Epidermal melanocyte (primary cell): ENCODE results near the gene ZNF687.
A peak's percentile ranks its signal among the peaks of the same experiment; 100 is the strongest.

ENCODE experiments used
- DNase-seq: peaks from one replicate; pipeline ENCODE4 v3.0.0; 2011; ENCODE audit warnings: low spot score; ENCODE audit not compliant: insufficient read length

Gene ZNF687

DNA sequence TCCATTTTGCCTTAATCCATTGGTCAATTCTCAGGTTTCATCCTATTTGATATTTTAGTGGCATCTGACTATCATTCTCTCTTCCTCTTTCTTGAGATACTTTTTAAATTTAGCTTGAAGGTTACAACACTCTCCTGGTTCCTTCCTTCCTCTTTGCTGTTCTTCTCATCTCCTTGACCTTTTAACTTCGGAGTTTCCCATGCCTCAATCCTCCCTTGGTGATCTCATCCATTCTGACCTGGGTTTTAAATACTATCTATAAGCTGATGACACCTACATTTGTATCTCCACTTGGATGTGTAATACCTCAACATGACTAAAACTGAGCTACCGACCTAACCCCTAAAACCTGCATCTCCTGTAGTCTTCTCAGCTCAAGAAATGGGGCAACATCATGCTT is 4.8 kb upstream of the ZNF687 start:
- DNase-seq: no peak

DNA sequence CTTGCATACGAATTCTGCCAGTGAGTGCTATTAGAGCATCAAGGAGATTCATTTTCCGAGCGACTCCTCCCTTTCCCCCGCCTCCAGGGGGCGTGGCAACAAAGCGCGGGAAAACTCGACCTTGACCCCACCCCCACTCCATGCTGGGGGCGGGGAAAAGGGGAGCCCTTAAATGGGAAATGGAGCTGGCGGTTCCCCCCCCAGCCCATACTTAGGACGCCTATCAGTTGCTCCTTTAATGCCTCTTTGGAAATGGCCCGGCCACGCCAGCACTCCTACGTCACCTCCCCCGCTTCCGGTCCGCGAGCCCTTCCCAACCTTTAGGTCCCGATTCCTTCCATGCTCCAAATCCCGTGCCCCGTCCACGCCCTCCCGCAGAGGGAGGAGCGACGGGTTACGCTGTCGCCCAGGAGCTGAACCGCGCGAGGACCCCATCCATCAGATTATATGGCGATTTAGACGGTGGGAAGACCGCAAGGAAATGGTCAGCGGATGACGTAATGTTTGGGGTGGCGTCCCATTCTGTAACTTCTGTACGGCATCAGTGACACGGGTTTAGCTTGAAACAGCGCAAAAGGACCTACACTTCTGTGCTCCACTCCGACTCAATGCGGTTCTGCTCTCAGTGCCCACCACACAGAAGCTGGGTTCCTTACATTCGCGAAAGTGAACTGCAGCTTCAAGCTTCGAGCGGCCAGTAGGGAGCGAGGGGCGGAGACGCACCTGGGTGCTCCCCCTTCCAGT is 702 bp upstream of the ZNF687 start:
- DNase-seq: peak; percentile 94

GRCh38 chr1:151282883-151283725 is 1.0 kb downstream of the ZNF687 start:
- DNase-seq: no peak

DNA sequence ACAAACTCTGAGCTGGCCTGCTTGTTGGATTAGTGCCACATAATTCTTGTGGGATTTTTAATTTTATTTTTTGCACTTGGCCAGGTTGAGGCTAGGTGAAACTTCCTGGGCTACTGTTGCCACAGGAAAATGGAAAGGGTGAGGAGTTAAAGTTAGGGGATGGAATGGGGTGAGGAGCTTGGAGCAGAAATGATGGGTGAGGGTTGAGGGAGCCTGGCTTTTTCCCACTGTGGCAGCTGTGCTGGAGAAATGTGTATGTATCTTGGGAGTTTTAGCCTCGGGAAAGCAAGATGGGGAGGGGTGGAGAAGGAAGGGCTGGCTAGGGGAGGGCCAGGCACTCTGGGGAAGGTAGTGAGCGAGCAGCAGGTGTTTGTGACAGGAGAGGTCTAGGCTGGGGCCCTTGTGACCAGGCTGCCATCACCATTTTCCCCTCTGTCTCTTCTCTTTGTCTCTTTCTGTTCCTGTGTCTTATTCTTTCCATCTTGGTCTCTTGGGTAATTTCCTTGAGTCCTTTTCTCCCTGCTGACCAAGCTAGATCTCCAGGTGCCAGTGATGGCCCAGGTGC is 2.0 kb downstream of the ZNF687 start:
- no peak for DNase-seq

DNA sequence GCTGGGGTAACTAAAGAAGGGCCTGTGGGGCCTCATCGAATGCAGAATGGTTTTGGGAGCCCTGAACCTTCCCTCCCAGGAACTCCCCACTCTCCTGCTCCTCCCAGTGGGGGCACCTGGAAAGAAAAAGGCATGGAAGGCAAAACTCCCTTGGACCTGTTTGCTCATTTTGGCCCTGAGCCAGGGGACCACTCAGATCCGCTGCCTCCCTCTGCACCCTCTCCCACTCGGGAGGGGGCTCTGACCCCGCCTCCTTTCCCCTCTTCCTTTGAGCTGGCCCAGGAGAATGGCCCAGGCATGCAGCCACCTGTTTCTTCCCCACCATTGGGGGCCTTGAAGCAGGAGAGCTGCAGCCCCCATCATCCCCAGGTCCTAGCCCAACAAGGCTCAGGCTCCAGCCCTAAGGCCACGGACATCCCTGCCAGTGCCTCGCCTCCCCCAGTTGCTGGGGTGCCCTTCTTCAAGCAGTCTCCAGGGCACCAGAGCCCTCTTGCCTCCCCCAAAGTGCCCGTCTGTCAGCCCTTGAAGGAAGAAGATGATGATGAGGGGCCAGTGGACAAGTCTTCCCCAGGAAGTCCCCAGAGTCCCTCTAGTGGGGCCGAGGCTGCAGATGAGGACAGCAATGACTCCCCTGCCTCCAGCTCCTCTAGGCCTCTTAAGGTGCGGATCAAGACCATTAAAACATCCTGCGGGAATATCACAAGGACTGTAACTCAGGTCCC is 4.7 kb downstream of the ZNF687 start:
- no peak for DNase-seq

GRCh38 chr1:151287341-151287699 is 5.2 kb downstream of the ZNF687 start:
- no peak for DNase-seq

GRCh38 chr1:151287767-151288500 is 5.8 kb downstream of the ZNF687 start:
- no peak for DNase-seq

DNA sequence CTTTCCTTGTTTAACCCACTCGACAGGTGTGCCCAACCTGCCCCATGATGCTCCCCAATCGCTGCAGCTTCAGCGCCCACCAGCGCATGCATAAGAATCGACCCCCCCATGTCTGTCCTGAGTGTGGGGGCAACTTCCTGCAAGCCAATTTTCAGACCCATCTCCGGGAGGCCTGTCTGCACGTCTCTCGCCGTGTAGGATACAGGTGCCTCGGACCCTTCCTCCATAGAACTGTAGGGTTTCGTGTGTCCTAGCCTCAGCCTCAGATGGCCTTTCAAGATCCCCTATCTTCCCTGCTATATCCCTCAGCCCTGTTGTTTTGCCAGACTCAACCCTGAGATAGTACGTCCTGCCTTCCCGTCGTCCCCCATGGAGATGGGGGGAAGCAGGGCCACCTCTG is 6.4 kb downstream of the ZNF687 start:
- DNase-seq: no peak

GRCh38 chr1:151289080-151289935 is 7.2 kb downstream of the ZNF687 start:
- DNase-seq: no peak

DNA sequence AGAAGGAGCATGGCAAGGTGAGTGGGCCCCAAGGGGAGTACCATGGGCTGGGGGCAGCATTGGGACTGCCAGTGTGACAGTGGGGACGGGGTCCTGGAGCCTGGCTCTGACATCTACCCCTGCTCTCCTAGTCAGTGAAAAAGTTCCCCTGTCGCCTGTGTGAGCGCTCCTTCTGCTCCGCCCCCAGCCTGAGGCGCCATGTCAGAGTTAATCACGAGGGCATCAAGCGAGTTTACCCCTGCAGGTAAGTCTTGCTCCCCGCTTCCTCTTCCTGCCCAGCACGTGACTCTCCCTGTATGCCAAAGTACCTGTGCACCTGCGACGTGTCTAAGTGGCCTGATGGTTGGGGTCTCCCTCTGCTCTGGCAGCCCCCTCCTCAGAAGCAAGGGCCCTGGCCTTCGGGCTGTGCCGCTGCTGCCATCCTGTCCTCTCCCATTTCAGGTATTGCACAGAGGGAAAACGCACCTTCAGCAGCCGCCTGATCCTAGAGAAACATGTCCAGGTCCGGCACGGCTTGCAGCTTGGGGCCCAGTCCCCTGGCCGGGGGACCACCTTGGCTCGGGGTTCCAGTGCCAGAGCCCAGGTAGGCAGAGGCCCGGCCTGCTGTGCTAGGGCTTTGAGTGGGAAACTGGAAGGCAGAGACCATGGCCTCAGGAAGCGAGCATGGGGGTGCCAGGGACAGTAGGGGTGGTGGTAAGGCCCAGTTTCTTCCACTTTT is 8.1 kb downstream of the ZNF687 start:
- no peak for DNase-seq

DNA sequence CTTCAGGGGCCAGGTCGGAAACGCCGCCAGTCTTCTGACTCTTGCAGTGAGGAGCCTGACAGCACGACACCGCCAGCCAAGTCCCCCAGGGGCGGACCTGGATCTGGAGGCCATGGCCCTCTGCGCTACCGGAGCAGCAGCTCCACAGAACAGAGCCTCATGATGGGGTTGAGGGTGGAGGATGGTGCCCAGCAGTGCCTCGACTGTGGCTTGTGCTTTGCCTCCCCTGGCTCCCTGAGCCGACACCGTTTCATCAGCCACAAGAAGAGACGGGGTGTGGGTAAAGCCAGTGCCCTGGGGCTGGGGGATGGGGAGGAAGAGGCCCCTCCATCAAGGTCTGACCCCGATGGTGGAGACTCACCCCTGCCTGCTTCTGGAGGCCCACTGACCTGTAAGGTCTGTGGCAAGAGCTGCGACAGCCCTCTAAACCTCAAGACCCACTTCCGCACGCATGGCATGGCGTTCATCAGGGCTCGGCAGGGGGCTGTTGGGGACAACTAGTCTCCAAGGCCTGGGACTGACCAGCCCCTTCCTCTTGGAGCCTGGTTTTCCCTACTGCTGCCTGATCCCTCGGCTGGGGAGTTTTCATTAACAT is 8.7 kb downstream of the ZNF687 start:
- DNase-seq: no peak

- no peak for DNase-seq
These were observed 10.3 kb downstream of the ZNF687 start for GRCh38 chr1:151292207-151293030.

- DNase-seq: no peak
These were observed 11.0 kb downstream of the ZNF687 start for GRCh38 chr1:151293093-151293492.

GRCh38 chr1:151294742-151295462 is 12.8 kb downstream of the ZNF687 start:
- no peak for DNase-seq

DNA sequence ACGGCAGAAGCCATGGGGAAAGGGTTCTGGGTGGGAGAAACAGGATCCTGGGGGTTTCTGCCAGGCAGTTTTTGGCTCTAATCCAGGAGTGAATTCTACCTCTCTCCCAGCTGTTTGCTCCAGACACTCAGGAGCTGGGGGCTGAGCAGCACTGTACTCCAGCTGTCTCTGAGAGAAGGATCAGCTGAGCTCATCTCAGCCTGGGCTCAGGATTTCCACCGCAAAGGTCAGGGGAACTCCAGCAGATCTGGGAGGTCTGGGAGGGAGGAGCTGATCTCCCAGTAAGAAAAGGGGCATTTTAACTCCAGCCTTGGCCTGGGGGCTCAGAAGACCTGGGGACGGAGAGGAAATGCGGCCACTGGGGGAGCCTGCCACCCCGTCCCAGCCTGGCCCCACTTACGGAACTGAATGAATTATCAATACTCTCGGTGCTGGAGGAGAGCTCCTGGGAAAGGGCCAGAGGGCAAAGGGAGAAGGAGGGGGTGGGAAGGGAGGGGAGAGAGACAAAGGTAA is 27.8 kb downstream of the ZNF687 start:
- peak; percentile 66 for DNase-seq

- DNase-seq: peak; percentile 8
These were observed 28.9 kb downstream of the ZNF687 start for GRCh38 chr1:151311011-151311410.

GRCh38 chr1:151311589-151312331 is 29.7 kb downstream of the ZNF687 start:
- peak; percentile 88 for DNase-seq
